Measurements from ENCODE around the gene SLCO4C1.
A peak's percentile ranks its signal among the peaks of the same experiment; 100 is the strongest.

SLCO4C1 gene

GRCh38 chr5:102218159-102218558 lies 77.9 kb downstream of the SLCO4C1 start:
- Histone ChIP-seq H3K36me3 (ENCODE audit: control insufficient read depth in 2 of 2, insufficient read depth in 1 of 2, low read length in 2 of 2) (no peaks in the 10 kb centered on the region), H3K27ac (ENCODE audit: extremely low read depth, low read depth, low read length) (no peak overlapping the region), H3K4me3 (ENCODE audit: low read depth, low read length) (no peak overlapping the region), H3K9me3 (ENCODE audit: control insufficient read depth, insufficient read depth, low read depth, low read length) (no peaks in the 10 kb centered on the region; the same call in 1 of the 2 replicates), H3K4me1 (ENCODE audit: control insufficient read depth, insufficient read depth, low read length) (peaks cover 7% of the 10 kb centered on the region; the same call in 1 of the 2 replicates)
- ChIA-PET POLR2A (no interaction called here), CTCF (no interaction called here)
- no peak for TF ChIP-seq IKZF3 (tag by site-specific recombination; IDR thresholded peaks at IDR 0.05)
- TF ChIP-seq ZNF10 (tag by site-specific recombination; IDR thresholded peaks at IDR 0.05), result no peak
- no peak for TF ChIP-seq ZNF292 (tag by site-specific recombination; IDR thresholded peaks at IDR 0.05; ENCODE audit: borderline replicate concordance, low read depth)
- no peak for TF ChIP-seq ZNF280D (tag by site-specific recombination; IDR thresholded peaks at IDR 0.05)
- TF ChIP-seq ZNF529 (tag by site-specific recombination; IDR thresholded peaks at IDR 0.05; ENCODE audit: insufficient replicate concordance), result no peak
- no peak for TF ChIP-seq ZNF843 (tag by site-specific recombination; IDR thresholded peaks at IDR 0.05)

GRCh38 chr5:102216678-102217077 lies 79.4 kb downstream of the SLCO4C1 start:
- ChIA-PET CTCF (interaction anchor here (0.7 kb wide), 2 partner anchors 273 to 569 kb away, joined by 3 read pairs; no protein-coding TSS in a partner anchor), POLR2A (no interaction called here)
- Histone ChIP-seq H3K36me3 (ENCODE audit: control insufficient read depth in 2 of 2, insufficient read depth in 1 of 2, low read length in 2 of 2) (no peaks in the 10 kb centered on the region), H3K9me3 (ENCODE audit: control insufficient read depth, insufficient read depth, low read depth, low read length) (no peaks in the 10 kb centered on the region; the same call in 1 of the 2 replicates), H3K4me3 (ENCODE audit: low read depth, low read length) (no peak overlapping the region), H3K4me1 (ENCODE audit: control insufficient read depth, insufficient read depth, low read length) (0 out of 2 replicates have a peak, but pooled peaks cover 2% of the 10 kb centered on the region), H3K27ac (ENCODE audit: extremely low read depth, low read depth, low read length) (no peak overlapping the region)
- TF ChIP-seq ZNF561 (tag by site-specific recombination; IDR thresholded peaks at IDR 0.05; ENCODE audit: borderline replicate concordance) (0 out of 2 replicates have a peak, but pooled peaks have one; percentile 19), PRDM6 (tag by site-specific recombination; IDR thresholded peaks at IDR 0.05) (no peak), ZBTB21 (tag by site-specific recombination; IDR thresholded peaks at IDR 0.05) (no peak), ZNF623 (tag by site-specific recombination; IDR thresholded peaks at IDR 0.05) (no peak), OVOL3 (tag by site-specific recombination; IDR thresholded peaks at IDR 0.05) (no peak), MZF1 (tag by site-specific recombination; IDR thresholded peaks at IDR 0.05; ENCODE audit: borderline replicate concordance) (no peak)

GRCh38 chr5:102211165-102211564 lies 84.9 kb downstream of the SLCO4C1 start:
- Histone ChIP-seq H3K4me1 (ENCODE audit: control insufficient read depth, insufficient read depth, low read length) (no peaks in the 10 kb centered on the region), H3K9me3 (ENCODE audit: control insufficient read depth, insufficient read depth, low read depth, low read length) (no peaks in the 10 kb centered on the region), H3K4me3 (ENCODE audit: low read depth, low read length) (no peak overlapping the region), H3K27ac (ENCODE audit: extremely low read depth, low read depth, low read length) (no peak overlapping the region), H3K36me3 (ENCODE audit: control insufficient read depth in 2 of 2, insufficient read depth in 1 of 2, low read length in 2 of 2) (no peaks in the 10 kb centered on the region)
- CTCF ChIA-PET, result no interaction called here
- TF ChIP-seq ZNF654 (tag by site-specific recombination; IDR thresholded peaks at IDR 0.05; ENCODE audit: low read depth), result no peak
- no peak for TF ChIP-seq ZNF16 (tag by site-specific recombination; IDR thresholded peaks at IDR 0.05; ENCODE audit: low read depth)
- POLR2A ChIA-PET, result no interaction called here

GRCh38 chr5:102200861-102201260 lies 95.2 kb downstream of the SLCO4C1 start:
- no peak overlapping the region for H3K4me3 ChIP-seq (ENCODE audit: low read depth, low read length)
- H3K27ac ChIP-seq (ENCODE audit: extremely low read depth, low read depth, low read length), result no peak overlapping the region
- ChIA-PET CTCF (interaction anchor here (0.6 kb wide), 1 partner anchor 609 kb away, joined by 11 read pairs; no protein-coding TSS in a partner anchor), POLR2A (no interaction called here)
- no peak for TF ChIP-seq ZNF629 (tag by site-specific recombination; IDR thresholded peaks at IDR 0.05)
- no peak for TF ChIP-seq OSR2 (tag by site-specific recombination; IDR thresholded peaks at IDR 0.05)
- TF ChIP-seq ZNF707 (tag by site-specific recombination; IDR thresholded peaks at IDR 0.05), result no peak
- TF ChIP-seq ZFP37 (tag by site-specific recombination; IDR thresholded peaks at IDR 0.05), result no peak
- no peaks in the 10 kb centered on the region for H3K9me3 ChIP-seq (ENCODE audit: control insufficient read depth, insufficient read depth, low read depth, low read length)
- H3K4me1 ChIP-seq (ENCODE audit: control insufficient read depth, insufficient read depth, low read length), result no peaks in the 10 kb centered on the region
- H3K36me3 ChIP-seq (ENCODE audit: control insufficient read depth in 2 of 2, insufficient read depth in 1 of 2, low read length in 2 of 2), result no peaks in the 10 kb centered on the region

Measured in HEK293 (cell line).